ENCODE measurements around the gene KLHL29.

- no peak for TF ChIP-seq CTCF (IDR thresholded peaks at IDR 0.05)
- TF ChIP-seq POLR2A (IDR thresholded peaks at IDR 0.05) = no peak
Measured at GRCh38 chr2:23528171-23528570, 143.2 kb downstream of the KLHL29 start.
